ENCODE results near the gene CNOT4.
"Not testable (repeated sequence)": the region's sequence is repeated elsewhere in the genome, so short reads cannot be mapped to it uniquely, and the experiment has no call there.

CNOT4 gene

GRCh38 chr7:135486261-135486920 is 23.5 kb downstream of the CNOT4 start:
- TF ChIP-seq CTCF (IDR thresholded peaks at IDR 0.05), result no peak

GRCh38 chr7:135481598-135481979 is 28.3 kb downstream of the CNOT4 start:
- peaks cover 11% of the 10 kb centered on the region for H3K36me3 ChIP-seq
- TF ChIP-seq CTCF (IDR thresholded peaks at IDR 0.05), result no peak
- H3K4me1 ChIP-seq (ENCODE audit: control insufficient read depth in 1 of 2, insufficient read depth in 1 of 2, low read depth in 1 of 2, low read length in 1 of 2), result peaks cover 5 to 9% of the 10 kb centered on the region in 2 experiments
- no peak overlapping the region for H3K27ac ChIP-seq
- no peaks in the 10 kb centered on the region for H3K27me3 ChIP-seq
- H3K9me3 ChIP-seq, result no peaks in the 10 kb centered on the region
- H3K4me3 ChIP-seq (ENCODE audit: low read depth in 1 of 2, low read length in 1 of 2), result no peak overlapping the region

More at GRCh38 chr7:135486261-135486920, 23.5 kb downstream of the CNOT4 start:
- Histone ChIP-seq H3K4me3 (ENCODE audit: low read depth in 1 of 2, low read length in 1 of 2) (no peak overlapping the region), H3K36me3 (no peaks in the 10 kb centered on the region), H3K4me1 (ENCODE audit: control insufficient read depth in 1 of 2, insufficient read depth in 1 of 2, low read depth in 1 of 2, low read length in 1 of 2) (peaks cover 2 to 4% of the 10 kb centered on the region in 2 experiments), H3K9me3 (no peaks in the 10 kb centered on the region), H3K27me3 (no peaks in the 10 kb centered on the region), H3K27ac (no peak overlapping the region)

- H3K27me3 ChIP-seq, result no peaks in the 10 kb centered on the region
- peaks cover 14% of the 10 kb centered on the region for H3K36me3 ChIP-seq
- no peak for TF ChIP-seq CTCF (IDR thresholded peaks at IDR 0.05)
These were observed 28.8 kb downstream of the CNOT4 start for GRCh38 chr7:135480966-135481597.

GRCh38 chr7:135475521-135475920 is 34.4 kb downstream of the CNOT4 start:
- no peak overlapping the region for H3K27ac ChIP-seq
- no peaks in the 10 kb centered on the region for H3K27me3 ChIP-seq
- TF ChIP-seq CTCF (IDR thresholded peaks at IDR 0.05), result no peak
- H3K4me1 ChIP-seq (ENCODE audit: control insufficient read depth in 1 of 2, insufficient read depth in 1 of 2, low read depth in 1 of 2, low read length in 1 of 2), result no peaks in the 10 kb centered on the region
- H3K9me3 ChIP-seq, result no peaks in the 10 kb centered on the region
- no peak overlapping the region for H3K4me3 ChIP-seq (ENCODE audit: low read depth in 1 of 2, low read length in 1 of 2)
- peaks cover 14% of the 10 kb centered on the region for H3K36me3 ChIP-seq

More at GRCh38 chr7:135480966-135481597, 28.8 kb downstream of the CNOT4 start:
- Histone ChIP-seq H3K4me3 (ENCODE audit: low read depth in 1 of 2, low read length in 1 of 2) (no peak overlapping the region), H3K27ac (no peak overlapping the region), H3K9me3 (no peaks in the 10 kb centered on the region), H3K4me1 (ENCODE audit: control insufficient read depth in 1 of 2, insufficient read depth in 1 of 2, low read depth in 1 of 2, low read length in 1 of 2) (peaks cover 5 to 9% of the 10 kb centered on the region in 2 experiments)

- H3K27ac ChIP-seq; H3K4me1 ChIP-seq (ENCODE audit: control insufficient read depth in 1 of 2, insufficient read depth in 1 of 2, low read depth in 1 of 2, low read length in 1 of 2); H3K36me3 ChIP-seq; H3K27me3 ChIP-seq; H3K4me3 ChIP-seq (ENCODE audit: low read depth in 1 of 2, low read length in 1 of 2); H3K9me3 ChIP-seq: not testable (repeated sequence)
These were observed 40.2 kb downstream of the CNOT4 start for GRCh38 chr7:135469705-135470104.

GRCh38 chr7:135467207-135467711 is 42.6 kb downstream of the CNOT4 start:
- Histone ChIP-seq H3K4me1 (ENCODE audit: control insufficient read depth in 1 of 2, insufficient read depth in 1 of 2, low read depth in 1 of 2, low read length in 1 of 2) (no peaks in the 10 kb centered on the region), H3K36me3 (no peaks in the 10 kb centered on the region), H3K27ac (no peak overlapping the region), H3K27me3 (no peaks in the 10 kb centered on the region), H3K4me3 (ENCODE audit: low read depth in 1 of 2, low read length in 1 of 2) (no peak overlapping the region), H3K9me3 (no peaks in the 10 kb centered on the region)
- no peak for TF ChIP-seq CTCF (IDR thresholded peaks at IDR 0.05)
